Testis (tissue), 2 donors: ENCODE results near the gene BNIP2.

Experiments
- CTCF ChIP-seq, 3 experiments: fragments of 450-650 bp in 2 of 3; fragments of 200-600 bp in 1 of 3; sonication (generic) in 1 of 3; IDR thresholded peaks; one replicate each; pipeline ENCODE4 v1.5.1; 2016 to 2019; ENCODE audit warnings: antibody characterized with exemption in 3 of 3, mild to moderate bottlenecking in 2 of 3, moderate library complexity in 1 of 3
- POLR2A ChIP-seq: fragments of 450-650 bp; IDR thresholded peaks from one replicate; pipeline ENCODE4 v1.6.1; 2017; ENCODE audit warnings: antibody characterized with exemption, mild to moderate bottlenecking, moderate library complexity

GRCh38 chr15:59694779-59695178, 5.7 kb upstream of the BNIP2 start:
- no peak for TF ChIP-seq CTCF (IDR thresholded peaks at IDR 0.05)
- TF ChIP-seq POLR2A = no peak
